ENCODE results near the gene AKR1B15.
"Not testable (repeated sequence)": the region's sequence is repeated elsewhere in the genome, so short reads cannot be mapped to it uniquely, and the experiment has no call there.

AKR1B15 gene

GRCh38 chr7:134548877-134549276 is at the start of gene AKR1B15:
AKR1B15 (plus strand) TSS chr7:134549110; CDS start chr7:134564620, 15,510 bp downstream.
- DNase-seq = no peak

GRCh38 chr7:134500406-134500805 is 48.5 kb upstream of the AKR1B15 start:
- DNase-seq = no peak

- no peak for DNase-seq
Measured at GRCh38 chr7:134500982-134501381, 47.9 kb upstream of the AKR1B15 start.

- DNase-seq = no peak
Measured at GRCh38 chr7:134502463-134503371, 46.2 kb upstream of the AKR1B15 start.

- DNase-seq = no peak
Measured at GRCh38 chr7:134504660-134505164, 44.2 kb upstream of the AKR1B15 start.

- no peak for DNase-seq
Measured at GRCh38 chr7:134505856-134506255, 43.1 kb upstream of the AKR1B15 start.

GRCh38 chr7:134509010-134509409 is 39.9 kb upstream of the AKR1B15 start:
- no peak for DNase-seq

GRCh38 chr7:134510646-134511045 is 38.3 kb upstream of the AKR1B15 start:
- DNase-seq = no peak

GRCh38 chr7:134512271-134512670 is 36.6 kb upstream of the AKR1B15 start:
- DNase-seq = no peak

- peak; percentile 22 for DNase-seq
Measured at GRCh38 chr7:134513169-134513752, 35.6 kb upstream of the AKR1B15 start.

GRCh38 chr7:134514106-134514505 is 34.8 kb upstream of the AKR1B15 start:
- DNase-seq = no peak

GRCh38 chr7:134514663-134515062 is 34.2 kb upstream of the AKR1B15 start:
- no peak for DNase-seq

- no peak for DNase-seq
Measured at GRCh38 chr7:134515569-134516468, 33.1 kb upstream of the AKR1B15 start.

GRCh38 chr7:134520130-134520529 is 28.8 kb upstream of the AKR1B15 start:
- DNase-seq = no peak

- DNase-seq = no peak
Measured at GRCh38 chr7:134522601-134523000, 26.3 kb upstream of the AKR1B15 start.

- not testable (repeated sequence) for DNase-seq
Measured at GRCh38 chr7:134525449-134525848, 23.5 kb upstream of the AKR1B15 start.

- not testable (repeated sequence) for DNase-seq
Measured at GRCh38 chr7:134526552-134527248, 22.2 kb upstream of the AKR1B15 start.

- DNase-seq = no peak
Measured at GRCh38 chr7:134527979-134528371, 20.9 kb upstream of the AKR1B15 start.

GRCh38 chr7:134528749-134529148 is 20.2 kb upstream of the AKR1B15 start:
- DNase-seq = no peak

GRCh38 chr7:134530460-134530859 is 18.4 kb upstream of the AKR1B15 start:
- no peak for DNase-seq

- DNase-seq = no peak
Measured at GRCh38 chr7:134532180-134532953, 16.5 kb upstream of the AKR1B15 start.

- DNase-seq = no peak
Measured at GRCh38 chr7:134532954-134533218, 16.0 kb upstream of the AKR1B15 start.

Data from activated naive CD4-positive, alpha-beta T cell treated with anti-CD3 and anti-CD28 coated beads, Interleukin-2, amount 50 U/mL, for 16 hours (primary cell).